ENCODE measurements around the gene PACC1.

PACC1 gene

GRCh38 chr1:212341090-212341489 is 73.6 kb downstream of the PACC1 start:
- no peaks in the 10 kb centered on the region for H4K20me1 ChIP-seq (ENCODE audit: insufficient read depth)
- H3K9ac ChIP-seq = no peak overlapping the region
- H3K27me3 ChIP-seq (ENCODE audit: insufficient read depth, low read depth) = no peaks in the 10 kb centered on the region
- no peak overlapping the region for H3K27ac ChIP-seq
- no peak overlapping the region for H3K4me2 ChIP-seq
- H3K4me1 ChIP-seq (ENCODE audit: low read depth, poor library complexity, severe bottlenecking) = no peaks in the 10 kb centered on the region
- no peaks in the 10 kb centered on the region for H3K36me3 ChIP-seq (ENCODE audit: insufficient read depth)
- no peak overlapping the region for H3K4me3 ChIP-seq (IDR thresholded peaks at IDR 0.05; ENCODE audit: insufficient read depth, low read depth, low read length)
- no peak overlapping the region for H2AFZ ChIP-seq (ENCODE audit: low read depth)
- no peaks in the 10 kb centered on the region for H3K79me2 ChIP-seq (ENCODE audit: insufficient read depth, low read depth)
- TF ChIP-seq CTCF (conservative IDR thresholded peaks at IDR 0.05; ENCODE audit: low read depth, low read length) = no peak

- no peak overlapping the region for H3K4me2 ChIP-seq
- H3K36me3 ChIP-seq (ENCODE audit: insufficient read depth) = no peaks in the 10 kb centered on the region
- H3K9ac ChIP-seq = no peak overlapping the region
- H2AFZ ChIP-seq (ENCODE audit: low read depth) = no peak overlapping the region
- H4K20me1 ChIP-seq (ENCODE audit: insufficient read depth) = 0 out of 2 replicates have a peak, but pooled peaks cover 5% of the 10 kb centered on the region
- no peak overlapping the region for H3K27ac ChIP-seq
- no peak overlapping the region for H3K4me3 ChIP-seq (IDR thresholded peaks at IDR 0.05; ENCODE audit: insufficient read depth, low read depth, low read length)
- H3K27me3 ChIP-seq (ENCODE audit: insufficient read depth, low read depth) = no peaks in the 10 kb centered on the region
- H3K79me2 ChIP-seq (ENCODE audit: insufficient read depth, low read depth) = no peaks in the 10 kb centered on the region; the same call in 1 of the 2 replicates
- H3K4me1 ChIP-seq (ENCODE audit: low read depth, poor library complexity, severe bottlenecking) = no peaks in the 10 kb centered on the region
- no peak for TF ChIP-seq CTCF (conservative IDR thresholded peaks at IDR 0.05; ENCODE audit: low read depth, low read length)
These were observed 85.6 kb downstream of the PACC1 start for GRCh38 chr1:212329105-212329504.

GRCh38 chr1:212328248-212328647 is 86.4 kb downstream of the PACC1 start:
- 0 out of 2 replicates have a peak, but pooled peaks cover 5% of the 10 kb centered on the region for H4K20me1 ChIP-seq (ENCODE audit: insufficient read depth)
- H3K4me1 ChIP-seq (ENCODE audit: low read depth, poor library complexity, severe bottlenecking) = no peaks in the 10 kb centered on the region

GRCh38 chr1:212326541-212326940 is 88.1 kb downstream of the PACC1 start:
- Histone ChIP-seq H3K36me3 (ENCODE audit: insufficient read depth) (no peaks in the 10 kb centered on the region), H3K4me3 (IDR thresholded peaks at IDR 0.05; ENCODE audit: insufficient read depth, low read depth, low read length) (no peak overlapping the region), H3K27me3 (ENCODE audit: insufficient read depth, low read depth) (no peaks in the 10 kb centered on the region), H3K79me2 (ENCODE audit: insufficient read depth, low read depth) (no peaks in the 10 kb centered on the region; the same call in 1 of the 2 replicates), H4K20me1 (ENCODE audit: insufficient read depth) (0 out of 2 replicates have a peak, but pooled peaks cover 5% of the 10 kb centered on the region), H2AFZ (ENCODE audit: low read depth) (no peak overlapping the region), H3K9ac (no peak overlapping the region), H3K4me2 (no peak overlapping the region), H3K4me1 (ENCODE audit: low read depth, poor library complexity, severe bottlenecking) (no peaks in the 10 kb centered on the region), H3K27ac (no peak overlapping the region)
- no peak for TF ChIP-seq CTCF (conservative IDR thresholded peaks at IDR 0.05; ENCODE audit: low read depth, low read length)

More at GRCh38 chr1:212328248-212328647, 86.4 kb downstream of the PACC1 start:
- H2AFZ ChIP-seq (ENCODE audit: low read depth) = no peak overlapping the region
- H3K27me3 ChIP-seq (ENCODE audit: insufficient read depth, low read depth) = no peaks in the 10 kb centered on the region
- no peak overlapping the region for H3K9ac ChIP-seq
- TF ChIP-seq CTCF (conservative IDR thresholded peaks at IDR 0.05; ENCODE audit: low read depth, low read length) = no peak
- no peaks in the 10 kb centered on the region; the same call in 1 of the 2 replicates for H3K79me2 ChIP-seq (ENCODE audit: insufficient read depth, low read depth)
- no peak overlapping the region for H3K4me3 ChIP-seq (IDR thresholded peaks at IDR 0.05; ENCODE audit: insufficient read depth, low read depth, low read length)
- no peak overlapping the region for H3K27ac ChIP-seq
- H3K36me3 ChIP-seq (ENCODE audit: insufficient read depth) = no peaks in the 10 kb centered on the region
- H3K4me2 ChIP-seq = no peak overlapping the region

Data from KMS-11 (cell line).